Endothelial cell (in vitro differentiated cells): ENCODE data around the gene PIP4K2B. TPM values are rescaled to one million over a fixed set of nuclear protein-coding genes. Genes with fewer than 3 reads are reported as not detected.

Experiments used
- DNase-seq: peaks from one replicate; pipeline ENCODE4 v3.0.0; 2021; ENCODE audit warnings: low spot score
- H3K27ac Mint-ChIP-seq: one replicate; pipeline ENCODE4 v1.8.0; 2021; ENCODE audit warnings: mixed read lengths, inconsistent platforms; ENCODE audit not compliant: unreplicated experiment
- H3K27me3 Mint-ChIP-seq: one replicate; pipeline ENCODE4 v1.8.0; 2021; ENCODE audit warnings: mild to moderate bottlenecking, moderate library complexity, mixed read lengths, inconsistent platforms; ENCODE audit not compliant: unreplicated experiment
- H3K36me3 Mint-ChIP-seq: one replicate; pipeline ENCODE4 v1.8.0; 2021; ENCODE audit warnings: mild to moderate bottlenecking, low read depth, mixed read lengths, inconsistent platforms; ENCODE audit not compliant: unreplicated experiment
- H3K4me1 Mint-ChIP-seq: one replicate; pipeline ENCODE4 v1.8.0; 2021; ENCODE audit warnings: mild to moderate bottlenecking, mixed read lengths, inconsistent platforms; ENCODE audit not compliant: unreplicated experiment
- H3K4me3 Mint-ChIP-seq: one replicate; pipeline ENCODE4 v1.8.0; 2021; ENCODE audit warnings: mild to moderate bottlenecking, mixed read lengths, inconsistent platforms; ENCODE audit not compliant: unreplicated experiment
- H3K9me3 Mint-ChIP-seq: one replicate; pipeline ENCODE4 v1.8.0; 2021; ENCODE audit warnings: mixed read lengths, inconsistent platforms; ENCODE audit not compliant: unreplicated experiment
- CTCF ChIP-seq: fragments of 200-600 bp; sonication (generic); IDR thresholded peaks from one replicate; pipeline ENCODE4 v1.5.0; 2021; ENCODE audit warnings: antibody characterized with exemption; ENCODE audit not compliant: unreplicated experiment
- total RNA-seq: library from RNA; stranded (reverse); fragmentation: NEBNext Ultra II Directional; extraction: Animal tissue kit (Norgen Biotek cat#: 25700); gene quantifications from one replicate; pipeline ENCODE4 v1.2.1, GENCODE V29; 2021; ENCODE audit not compliant: unreplicated experiment

PIP4K2B gene
- total RNA-seq, 1 donor from 2014 or later = 91.7 TPM

GRCh38 chr17:38824899-38825761 is 25.8 kb upstream of the PIP4K2B start, which contains the start of gene CWC25:
Gene CWC25 (minus strand): TSS chr17:38825321. CDS start chr17:38825183, 138 bp downstream.
- no peaks in the 10 kb centered on the region for H3K9me3 Mint-ChIP-seq
- DNase-seq = peak; percentile 97
- peak within 1 kb of the TSS; percentile 95 for H3K4me3 Mint-ChIP-seq
- H3K36me3 Mint-ChIP-seq = peaks cover 15% of the 10 kb centered on the region
- peaks cover 28% of the 10 kb centered on the region for H3K4me1 Mint-ChIP-seq
- H3K27me3 Mint-ChIP-seq = peaks cover 23% of the 10 kb centered on the region
- TF ChIP-seq CTCF = no peak
- peak within 1 kb of the TSS; percentile 99 for H3K27ac Mint-ChIP-seq

GRCh38 chr17:38815576-38816193 is 16.3 kb upstream of the PIP4K2B start:
- Mint-ChIP-seq H3K4me1 (no peaks in the 10 kb centered on the region), H3K9me3 (no peaks in the 10 kb centered on the region), H3K27ac (peak overlapping the region; percentile 57), H3K4me3 (no peak overlapping the region), H3K36me3 (peaks cover 22% of the 10 kb centered on the region), H3K27me3 (peaks cover 2% of the 10 kb centered on the region)
- no peak for DNase-seq
- TF ChIP-seq CTCF = no peak

- no peaks in the 10 kb centered on the region for H3K9me3 Mint-ChIP-seq
- H3K27ac Mint-ChIP-seq = peak overlapping the region; percentile 57
- DNase-seq = no peak
- no peaks in the 10 kb centered on the region for H3K4me1 Mint-ChIP-seq
- TF ChIP-seq CTCF = no peak
- peaks cover 29% of the 10 kb centered on the region for H3K36me3 Mint-ChIP-seq
- H3K4me3 Mint-ChIP-seq = peak overlapping the region; percentile 32
- peaks cover 3% of the 10 kb centered on the region for H3K27me3 Mint-ChIP-seq
Measured at GRCh38 chr17:38809828-38810227, 10.5 kb upstream of the PIP4K2B start.

GRCh38 chr17:38800237-38800760 is 943 bp upstream of the PIP4K2B start:
- DNase-seq = no peak
- peaks cover 7% of the 10 kb centered on the region for H3K27me3 Mint-ChIP-seq
- peak overlapping the region; percentile 94 for H3K4me3 Mint-ChIP-seq
- H3K9me3 Mint-ChIP-seq = no peaks in the 10 kb centered on the region
- no peak for TF ChIP-seq CTCF
- peaks cover 34% of the 10 kb centered on the region for H3K4me1 Mint-ChIP-seq
- peak overlapping the region; percentile 94 for H3K27ac Mint-ChIP-seq
- peaks cover 39% of the 10 kb centered on the region for H3K36me3 Mint-ChIP-seq
